Cardiac fibroblast (primary cell): ENCODE measurements around the gene OLFM1.

ENCODE experiments used
- DNase-seq, 2 donors: peaks; one replicate each; pipeline versions ENCODE4 v3.0.0 to v3.0.0-alpha.2; 2010; ENCODE audit warnings: low read depth in 2 of 2
- H3K4me3 ChIP-seq, 2 donors: replicated peaks in 1 of 2; 1 replicate in 1 of 2; 2 replicates in 1 of 2; pipeline ENCODE4 v1.5.1; 2011; ENCODE audit warnings: low read depth in 2 of 2, low read length in 2 of 2, mild to moderate bottlenecking in 2 of 2, moderate library complexity in 1 of 2
- CTCF ChIP-seq: IDR thresholded peaks from one replicate; pipeline ENCODE4 v1.5.1; 2011; ENCODE audit warnings: low read depth, mild to moderate bottlenecking, low read length, inconsistent platforms

The OLFM1 gene

GRCh38 chr9:135139366-135139959, 52.0 kb downstream of the OLFM1 start:
- no peak for DNase-seq
- no peak for TF ChIP-seq CTCF
- no peak overlapping the region for H3K4me3 ChIP-seq

GRCh38 chr9:135141183-135141774, 53.8 kb downstream of the OLFM1 start:
- no peak overlapping the region for H3K4me3 ChIP-seq
- no peak for TF ChIP-seq CTCF
- DNase-seq: no peak

- no peak overlapping the region for H3K4me3 ChIP-seq
- no peak for DNase-seq
- no peak for TF ChIP-seq CTCF
These were observed 57.2 kb downstream of the OLFM1 start for GRCh38 chr9:135144581-135145170.

GRCh38 chr9:135145312-135145711, 57.8 kb downstream of the OLFM1 start:
- DNase-seq: no peak
- no peak overlapping the region for H3K4me3 ChIP-seq
- no peak for TF ChIP-seq CTCF

- DNase-seq: no peak
- H3K4me3 ChIP-seq: no peak overlapping the region
- no peak for TF ChIP-seq CTCF
These were observed 58.8 kb downstream of the OLFM1 start for GRCh38 chr9:135146241-135146640.

GRCh38 chr9:135146766-135147473, 59.5 kb downstream of the OLFM1 start:
- no peak for TF ChIP-seq CTCF
- DNase-seq: no peak
- H3K4me3 ChIP-seq: no peak overlapping the region
